Hepatocyte (in vitro differentiated cells): Measurements from ENCODE around the gene RBM7. TPM values are rescaled to one million over a fixed set of nuclear protein-coding genes. Genes with fewer than 3 reads are reported as not detected.

ENCODE experiments used
- DNase-seq: peaks from one replicate; pipeline ENCODE4 v3.0.0-alpha.2; 2016; ENCODE audit warnings: low spot score
- H2AFZ ChIP-seq: fragments of 200-600 bp; sonication (generic); 2 replicates; pipeline ENCODE4 v1.6.0; 2016; ENCODE audit warnings: antibody characterized with exemption, mild to moderate bottlenecking
- H3K27ac ChIP-seq: fragments of 200-600 bp; sonication (generic); 2 replicates; pipeline ENCODE4 v1.5.1; 2016; ENCODE audit warnings: mild to moderate bottlenecking
- H3K27me3 ChIP-seq: fragments of 200-600 bp; sonication (generic); 2 replicates; pipeline ENCODE4 v1.6.1; 2016
- H3K36me3 ChIP-seq: fragments of 200-600 bp; sonication (generic); replicated peaks from 2 replicates; pipeline ENCODE4 v1.5.1; 2016; ENCODE audit warnings: low read depth; ENCODE audit not compliant: insufficient read depth
- H3K4me1 ChIP-seq: fragments of 200-600 bp; sonication (generic); 2 replicates; pipeline ENCODE4 v1.5.1; 2016; ENCODE audit warnings: mild to moderate bottlenecking, moderate library complexity; ENCODE audit not compliant: insufficient read depth
- H3K4me2 ChIP-seq: fragments of 200-600 bp; sonication (generic); 2 replicates; pipeline ENCODE4 v1.6.0; 2016
- H3K4me3 ChIP-seq: fragments of 200-600 bp; sonication (generic); 2 replicates; pipeline ENCODE4 v1.5.1; 2016; ENCODE audit warnings: mild to moderate bottlenecking
- H3K79me2 ChIP-seq: fragments of 200-600 bp; sonication (generic); 2 replicates; pipeline ENCODE4 v1.6.0; 2017; ENCODE audit warnings: mild to moderate bottlenecking
- H3K9me2 ChIP-seq: fragments of 200-600 bp; sonication (generic); replicated peaks from 2 replicates; pipeline ENCODE4 v1.6.0; 2017; ENCODE audit warnings: mild to moderate bottlenecking; ENCODE audit not compliant: insufficient read depth
- H3K9me3 ChIP-seq: fragments of 200-600 bp; sonication (generic); 2 replicates; pipeline ENCODE4 v1.5.1; 2016; ENCODE audit warnings: low read depth, mild to moderate bottlenecking
- H4K20me1 ChIP-seq: fragments of 200-600 bp; sonication (generic); 2 replicates; pipeline ENCODE4 v1.6.0; 2016; ENCODE audit warnings: mild to moderate bottlenecking; ENCODE audit not compliant: insufficient read depth, poor library complexity, severe bottlenecking
- EZH2 ChIP-seq: fragments of 200-600 bp; sonication (generic); IDR thresholded peaks from 2 replicates; pipeline ENCODE4 v1.6.1; 2016; ENCODE audit warnings: antibody characterized with exemption, mild to moderate bottlenecking, borderline replicate concordance
- EZH2phosphoT487 ChIP-seq: fragments of 200-600 bp; sonication (generic); IDR thresholded peaks from one replicate; pipeline ENCODE4 v1.6.1; 2018; ENCODE audit warnings: antibody characterized with exemption, mild to moderate bottlenecking, low read depth, moderate library complexity; ENCODE audit not compliant: unreplicated experiment, severe bottlenecking
- WGBS: methylation state at CpG from one replicate; pipeline ENCODE4 v1.1.6; 2016; ENCODE audit warnings: low lambda C conversion rate; ENCODE audit errors: missing lambda C conversion rate; 5-methylcytosine and 5-hydroxymethylcytosine counted together
- polyA plus RNA-seq: library from polyadenylated mRNA; unstranded; fragments of >200 nt; fragmentation: Nextera tagmentation; extraction: Ambion mirVana; gene quantifications from 2 replicates; pipeline ENCODE4 v1.2.1, GENCODE V29; 2016
- total RNA-seq: library from RNA; depleted of rRNA; stranded (reverse); fragments of >200 nt; gene quantifications from 2 replicates; pipeline ENCODE4 v1.2.3, GENCODE V29; 2014
- TF ChIP-seq, protein P1 (sequence below): fragments of 200-600 bp; sonication (generic); IDR thresholded peaks from 2 replicates; pipeline ENCODE4 v1.5.1; 2016; ENCODE audit warnings: antibody characterized with exemption, mild to moderate bottlenecking; ENCODE audit not compliant: poor library complexity

RBM7 gene
- total and polyA plus RNA-seq, 2 experiments from 2014 or later = 36.2 to 49.2 TPM

DNA sequence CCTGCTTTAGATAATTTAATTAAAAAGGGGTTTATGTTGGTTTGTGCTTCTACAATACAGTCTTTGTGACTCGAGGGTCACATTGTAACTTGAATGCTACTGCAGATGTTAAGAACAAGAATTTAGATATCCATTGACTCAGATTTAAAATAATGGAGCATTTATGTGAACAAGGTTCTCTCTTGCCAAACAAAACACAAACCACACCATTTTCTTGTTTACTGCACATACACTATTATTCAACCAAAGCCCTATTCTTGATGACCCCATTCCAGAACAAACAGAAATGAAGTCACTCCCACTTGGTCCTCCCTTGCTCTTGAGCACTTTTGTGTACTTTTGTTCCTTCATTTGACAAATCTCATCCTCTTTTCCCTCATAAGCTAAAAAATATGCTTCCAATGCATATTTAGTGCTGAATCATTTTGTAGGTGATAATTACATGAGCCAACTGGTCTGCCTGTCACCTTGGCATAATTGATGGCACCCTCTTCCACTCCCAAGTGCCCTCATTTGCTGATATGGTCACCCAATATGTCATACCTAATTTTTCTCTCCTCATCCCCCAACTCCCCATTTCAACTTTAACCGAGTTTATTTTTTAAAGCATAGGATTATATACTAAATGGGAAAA, 3.0 kb upstream of the RBM7 start:
- H3K9me3 ChIP-seq = no peaks in the 10 kb centered on the region
- no peaks in the 10 kb centered on the region for H3K27me3 ChIP-seq
- no peak overlapping the region for H2AFZ ChIP-seq
- H3K9me2 ChIP-seq = no peaks in the 10 kb centered on the region
- peaks cover 11% of the 10 kb centered on the region for H3K4me1 ChIP-seq
- WGBS = 88% methylated on average over 2 of the region's 2 CpGs
- DNase-seq = no peak
- no peaks in the 10 kb centered on the region for H4K20me1 ChIP-seq
- no peak overlapping the region for H3K27ac ChIP-seq
- H3K4me2 ChIP-seq = no peak overlapping the region
- H3K36me3 ChIP-seq = no peaks in the 10 kb centered on the region
- H3K4me3 ChIP-seq = no peak overlapping the region
- TF ChIP-seq EZH2phosphoT487 (no peak), EZH2 (no peak)
- TF ChIP-seq, protein P1, sequence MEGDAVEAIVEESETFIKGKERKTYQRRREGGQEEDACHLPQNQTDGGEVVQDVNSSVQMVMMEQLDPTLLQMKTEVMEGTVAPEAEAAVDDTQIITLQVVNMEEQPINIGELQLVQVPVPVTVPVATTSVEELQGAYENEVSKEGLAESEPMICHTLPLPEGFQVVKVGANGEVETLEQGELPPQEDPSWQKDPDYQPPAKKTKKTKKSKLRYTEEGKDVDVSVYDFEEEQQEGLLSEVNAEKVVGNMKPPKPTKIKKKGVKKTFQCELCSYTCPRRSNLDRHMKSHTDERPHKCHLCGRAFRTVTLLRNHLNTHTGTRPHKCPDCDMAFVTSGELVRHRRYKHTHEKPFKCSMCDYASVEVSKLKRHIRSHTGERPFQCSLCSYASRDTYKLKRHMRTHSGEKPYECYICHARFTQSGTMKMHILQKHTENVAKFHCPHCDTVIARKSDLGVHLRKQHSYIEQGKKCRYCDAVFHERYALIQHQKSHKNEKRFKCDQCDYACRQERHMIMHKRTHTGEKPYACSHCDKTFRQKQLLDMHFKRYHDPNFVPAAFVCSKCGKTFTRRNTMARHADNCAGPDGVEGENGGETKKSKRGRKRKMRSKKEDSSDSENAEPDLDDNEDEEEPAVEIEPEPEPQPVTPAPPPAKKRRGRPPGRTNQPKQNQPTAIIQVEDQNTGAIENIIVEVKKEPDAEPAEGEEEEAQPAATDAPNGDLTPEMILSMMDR = no peak
- peaks cover 30% of the 10 kb centered on the region for H3K79me2 ChIP-seq

DNA sequence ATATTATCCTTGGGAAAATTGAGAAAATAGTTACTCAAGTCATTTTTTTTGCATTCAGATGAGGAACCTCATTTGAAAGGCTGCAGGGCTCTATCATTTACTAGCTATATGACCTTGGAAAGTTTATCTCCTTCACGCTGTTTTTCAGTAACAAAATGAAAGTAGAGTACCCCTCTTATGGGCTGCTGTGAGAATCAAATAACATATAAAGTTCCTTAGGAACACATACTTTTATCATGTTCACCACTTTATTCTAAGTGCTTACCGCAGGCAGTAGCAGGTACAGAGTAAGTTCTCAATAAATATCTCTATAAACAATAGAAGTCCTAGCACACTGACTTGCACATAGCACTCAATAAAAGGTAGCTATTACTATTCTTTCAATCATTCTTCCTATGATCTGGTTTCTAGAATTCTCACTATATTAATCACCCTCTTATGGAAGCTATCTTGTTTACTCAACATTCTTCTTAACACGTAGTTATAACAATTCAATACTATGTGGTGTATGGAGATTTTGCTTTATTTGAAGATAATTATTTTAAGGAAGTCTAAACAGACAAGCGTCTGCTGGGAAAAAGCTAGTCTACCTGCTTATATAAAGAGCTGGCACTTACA, 2.1 kb upstream of the RBM7 start:
- peak overlapping the region; percentile 31 for H3K4me3 ChIP-seq
- DNase-seq = no peak
- WGBS = 73% methylated on average over 4 of the region's 4 CpGs
- H3K27ac ChIP-seq = peak overlapping the region; percentile 99
- H3K27me3 ChIP-seq = no peaks in the 10 kb centered on the region
- TF ChIP-seq, protein P1 = no peak
- TF ChIP-seq EZH2phosphoT487 = no peak
- no peak for TF ChIP-seq EZH2
- H3K9me3 ChIP-seq = no peaks in the 10 kb centered on the region
- no peaks in the 10 kb centered on the region for H3K36me3 ChIP-seq
- peaks cover 40% of the 10 kb centered on the region for H3K79me2 ChIP-seq
- peaks cover 2% of the 10 kb centered on the region for H4K20me1 ChIP-seq
- no peak overlapping the region for H2AFZ ChIP-seq
- no peaks in the 10 kb centered on the region for H3K9me2 ChIP-seq
- H3K4me1 ChIP-seq = peaks cover 15% of the 10 kb centered on the region
- peak overlapping the region; percentile 79 for H3K4me2 ChIP-seq

DNA sequence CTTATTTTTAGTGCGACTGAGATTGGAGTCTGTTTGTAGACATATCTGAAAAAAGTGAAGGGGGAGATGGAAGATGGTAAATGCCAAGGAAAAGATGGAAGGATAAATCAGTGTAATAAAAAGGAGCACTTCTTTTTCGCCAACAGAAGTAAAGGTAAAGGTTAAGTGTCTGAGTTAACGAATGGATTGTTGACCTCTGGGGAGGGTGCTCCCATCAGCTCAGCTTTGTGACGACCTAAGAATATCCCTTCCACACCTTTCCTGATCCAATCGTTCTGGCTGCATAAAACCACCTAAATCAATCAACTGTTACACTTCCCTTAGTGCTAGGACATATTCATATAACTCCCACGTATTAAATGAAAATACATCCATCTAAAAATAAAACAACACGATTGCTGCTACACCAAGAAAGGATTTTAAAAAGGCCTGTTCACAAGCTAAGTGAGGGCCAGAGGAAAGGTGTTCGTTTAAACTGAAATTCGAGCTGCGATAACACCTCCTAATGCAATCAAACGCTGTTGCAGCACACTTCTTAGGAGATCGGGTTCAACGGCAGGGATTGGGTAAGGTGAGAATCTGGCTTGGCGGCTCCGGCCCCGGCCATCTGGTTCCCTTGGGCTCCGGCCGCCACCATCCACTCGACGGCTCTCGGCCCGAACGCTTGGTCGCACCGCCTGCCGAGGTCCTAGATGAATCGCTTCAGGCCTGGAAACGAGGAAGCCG, 813 bp upstream of the RBM7 start:
- no peaks in the 10 kb centered on the region for H3K36me3 ChIP-seq
- TF ChIP-seq, protein P1 = no peak
- no peak for TF ChIP-seq EZH2phosphoT487
- no peak for TF ChIP-seq EZH2
- DNase-seq = peak; percentile 19
- peak overlapping the region; percentile 46 for H2AFZ ChIP-seq
- peak overlapping the region; percentile 99 for H3K27ac ChIP-seq
- H3K9me3 ChIP-seq = no peaks in the 10 kb centered on the region
- no peaks in the 10 kb centered on the region for H3K9me2 ChIP-seq
- WGBS = 3% methylated on average over 29 of the region's 29 CpGs
- H4K20me1 ChIP-seq = peaks cover 13% of the 10 kb centered on the region
- peak overlapping the region; percentile 79 for H3K4me2 ChIP-seq
- H3K27me3 ChIP-seq = no peaks in the 10 kb centered on the region
- H3K4me3 ChIP-seq = peak overlapping the region; percentile 31
- peaks cover 52% of the 10 kb centered on the region for H3K79me2 ChIP-seq
- H3K4me1 ChIP-seq = peaks cover 15% of the 10 kb centered on the region
